Measurements from ENCODE around the gene SPRR1B. TPM values are rescaled to one million over a fixed set of nuclear protein-coding genes. Genes with fewer than 3 reads are reported as not detected.

SPRR1B gene
- total and polyA plus RNA-seq, 2 donors (not counting 1 experiment from before 2014, with no cell fraction given), result not detected

Small RNAs within 50 kb of the gene (small RNA-seq; reads per million reads assigned to genes)
- gene AL356867.1 (ENCODE audit: insufficient read length, low read depth, low replicate concordance), result not detected
- gene RF00322 (ENCODE audit: insufficient read length, low read depth, low replicate concordance), result not detected
- not detected for gene SPRR1A (ENCODE audit: insufficient read length, low read depth, low replicate concordance)

Other genes starting within 250 kb of the SPRR1B start
- not detected in 2 replicates for gene LCE1E, start 244.9 kb upstream of the SPRR1B start, total RNA-seq
- not detected in 2 replicates for gene LCE1E, start 244.9 kb upstream of the SPRR1B start, polyA plus RNA-seq
- not detected in 2 replicates for gene LCE1D, start 234.5 kb upstream of the SPRR1B start, total RNA-seq
- gene LCE1D, start 234.5 kb upstream of the SPRR1B start, polyA plus RNA-seq, result not detected in 2 replicates
- gene LCE1C, start 224.6 kb upstream of the SPRR1B start, total RNA-seq, result not detected in 2 replicates
- not detected in 2 replicates for gene LCE1C, start 224.6 kb upstream of the SPRR1B start, polyA plus RNA-seq
- gene LCE1B, start 219.2 kb upstream of the SPRR1B start, total RNA-seq, result not detected in 2 replicates
- not detected in 2 replicates for gene LCE1B, start 219.2 kb upstream of the SPRR1B start, polyA plus RNA-seq
- gene LCE1A, start 203.7 kb upstream of the SPRR1B start, total RNA-seq, result not detected in 2 replicates
- gene LCE1A, start 203.7 kb upstream of the SPRR1B start, polyA plus RNA-seq, result not detected in 2 replicates
- gene LCE6A, start 188.3 kb upstream of the SPRR1B start, total RNA-seq, result not detected in 2 replicates
- gene LCE6A, start 188.3 kb upstream of the SPRR1B start, polyA plus RNA-seq, result not detected in 2 replicates
- not detected in 2 replicates for gene LCE7A, start 171.2 kb upstream of the SPRR1B start, total RNA-seq
- not detected in 2 replicates for gene LCE7A, start 171.2 kb upstream of the SPRR1B start, polyA plus RNA-seq
- not detected in 2 replicates for gene SMCP, start 152.9 kb upstream of the SPRR1B start, total RNA-seq
- gene SMCP, start 152.9 kb upstream of the SPRR1B start, polyA plus RNA-seq, result not detected in 2 replicates
- not detected in 2 replicates for gene IVL, start 122.7 kb upstream of the SPRR1B start, total RNA-seq
- gene IVL, start 122.7 kb upstream of the SPRR1B start, polyA plus RNA-seq, result not detected in 2 replicates
- gene SPRR5, start 84.0 kb upstream of the SPRR1B start, total RNA-seq, result not detected in 2 replicates
- not detected in 2 replicates for gene SPRR5, start 84.0 kb upstream of the SPRR1B start, polyA plus RNA-seq
- gene SPRR4, start 60.6 kb upstream of the SPRR1B start, total RNA-seq, result not detected in 2 replicates
- gene SPRR4, start 60.6 kb upstream of the SPRR1B start, polyA plus RNA-seq, result not detected in 2 replicates
- not detected in 2 replicates for gene SPRR1A, start 47.1 kb upstream of the SPRR1B start, total RNA-seq
- gene SPRR1A, start 47.1 kb upstream of the SPRR1B start, polyA plus RNA-seq, result not detected in 2 replicates
- not detected in 2 replicates for gene SPRR3, start 29.5 kb upstream of the SPRR1B start, total RNA-seq
- not detected in 2 replicates for gene SPRR3, start 29.5 kb upstream of the SPRR1B start, polyA plus RNA-seq
- not detected in 2 replicates for gene SPRR2D, start 9.9 kb downstream of the SPRR1B start, total RNA-seq
- not detected in 2 replicates for gene SPRR2D, start 9.9 kb downstream of the SPRR1B start, polyA plus RNA-seq
- not detected in 2 replicates for gene SPRR2A, start 26.3 kb downstream of the SPRR1B start, total RNA-seq
- gene SPRR2A, start 26.3 kb downstream of the SPRR1B start, polyA plus RNA-seq, result not detected in 2 replicates
- not detected in 2 replicates for gene SPRR2B, start 40.4 kb downstream of the SPRR1B start, total RNA-seq
- gene SPRR2B, start 40.4 kb downstream of the SPRR1B start, polyA plus RNA-seq, result not detected in 2 replicates
- gene SPRR2E, start 63.3 kb downstream of the SPRR1B start, total RNA-seq, result not detected in 2 replicates
- not detected in 2 replicates for gene SPRR2E, start 63.3 kb downstream of the SPRR1B start, polyA plus RNA-seq
- gene SPRR2F, start 82.3 kb downstream of the SPRR1B start, total RNA-seq, result not detected in 2 replicates
- gene SPRR2F, start 82.3 kb downstream of the SPRR1B start, polyA plus RNA-seq, result not detected in 2 replicates
- not detected in 2 replicates for gene SPRR2G, start 119.7 kb downstream of the SPRR1B start, total RNA-seq
- gene SPRR2G, start 119.7 kb downstream of the SPRR1B start, polyA plus RNA-seq, result not detected in 2 replicates
- gene LELP1, start 172.2 kb downstream of the SPRR1B start, total RNA-seq, result not detected in 2 replicates
- gene LELP1, start 172.2 kb downstream of the SPRR1B start, polyA plus RNA-seq, result not detected in 2 replicates
- not detected in 2 replicates for gene PRR9, start 186.4 kb downstream of the SPRR1B start, total RNA-seq
- gene PRR9, start 186.4 kb downstream of the SPRR1B start, polyA plus RNA-seq, result not detected in 2 replicates
- 0.39 TPM in 1 of 2 replicates, not detected in the other for gene LORICRIN, start 228.5 kb downstream of the SPRR1B start, total RNA-seq
- not detected in 2 replicates for gene LORICRIN, start 228.5 kb downstream of the SPRR1B start, polyA plus RNA-seq

Data from B cell (primary cell).